Ishikawa (cell line): ENCODE data around the gene DSTN.

Source experiments
- CEBPB ChIP-seq: IDR thresholded peaks from 2 replicates; pipeline ENCODE4 v1.6.1; 2012
- CREB1 ChIP-seq: IDR thresholded peaks from 2 replicates; pipeline ENCODE4 v1.6.1; 2012; ENCODE audit warnings: low read depth
- EGR1 ChIP-seq: IDR thresholded peaks from 2 replicates; pipeline ENCODE4 v1.6.1; 2012
- EP300 ChIP-seq: IDR thresholded peaks from 2 replicates; pipeline ENCODE4 v1.6.1; 2012; ENCODE audit warnings: borderline replicate concordance
- FOXM1 ChIP-seq: IDR thresholded peaks from 2 replicates; pipeline ENCODE4 v1.6.1; 2012; ENCODE audit warnings: low read depth, borderline replicate concordance
- NFIC ChIP-seq: IDR thresholded peaks from 2 replicates; pipeline ENCODE4 v1.6.1; 2012
- RAD21 ChIP-seq: IDR thresholded peaks from 2 replicates; pipeline ENCODE4 v1.6.1; 2012; ENCODE audit warnings: low read depth
- TAF1 ChIP-seq: IDR thresholded peaks from 2 replicates; pipeline ENCODE4 v1.6.1; 2012; ENCODE audit warnings: low read depth, mild to moderate bottlenecking
- TCF12 ChIP-seq: IDR thresholded peaks from 2 replicates; pipeline ENCODE4 v1.6.1; 2012; ENCODE audit warnings: low read depth
- TEAD4 ChIP-seq: IDR thresholded peaks from 2 replicates; pipeline ENCODE4 v1.6.1; 2012
- USF1 ChIP-seq: IDR thresholded peaks from 2 replicates; pipeline ENCODE4 v1.6.1; 2012
- YY1 ChIP-seq: IDR thresholded peaks from 2 replicates; pipeline ENCODE4 v1.6.1; 2012; ENCODE audit warnings: low read depth
- ZBTB7A ChIP-seq: IDR thresholded peaks from 2 replicates; pipeline ENCODE4 v1.6.1; 2012; ENCODE audit warnings: low read depth
- TF ChIP-seq, protein P1 (sequence below): IDR thresholded peaks from 2 replicates; pipeline ENCODE4 v1.6.1; 2012; ENCODE audit warnings: low read depth, mild to moderate bottlenecking
- TF ChIP-seq, protein P2 (sequence below): IDR thresholded peaks from 2 replicates; pipeline ENCODE4 v1.6.1; 2012

DSTN gene

GRCh38 chr20:17644451-17644850, 74.6 kb downstream of the DSTN start:
- TF ChIP-seq, protein P1, sequence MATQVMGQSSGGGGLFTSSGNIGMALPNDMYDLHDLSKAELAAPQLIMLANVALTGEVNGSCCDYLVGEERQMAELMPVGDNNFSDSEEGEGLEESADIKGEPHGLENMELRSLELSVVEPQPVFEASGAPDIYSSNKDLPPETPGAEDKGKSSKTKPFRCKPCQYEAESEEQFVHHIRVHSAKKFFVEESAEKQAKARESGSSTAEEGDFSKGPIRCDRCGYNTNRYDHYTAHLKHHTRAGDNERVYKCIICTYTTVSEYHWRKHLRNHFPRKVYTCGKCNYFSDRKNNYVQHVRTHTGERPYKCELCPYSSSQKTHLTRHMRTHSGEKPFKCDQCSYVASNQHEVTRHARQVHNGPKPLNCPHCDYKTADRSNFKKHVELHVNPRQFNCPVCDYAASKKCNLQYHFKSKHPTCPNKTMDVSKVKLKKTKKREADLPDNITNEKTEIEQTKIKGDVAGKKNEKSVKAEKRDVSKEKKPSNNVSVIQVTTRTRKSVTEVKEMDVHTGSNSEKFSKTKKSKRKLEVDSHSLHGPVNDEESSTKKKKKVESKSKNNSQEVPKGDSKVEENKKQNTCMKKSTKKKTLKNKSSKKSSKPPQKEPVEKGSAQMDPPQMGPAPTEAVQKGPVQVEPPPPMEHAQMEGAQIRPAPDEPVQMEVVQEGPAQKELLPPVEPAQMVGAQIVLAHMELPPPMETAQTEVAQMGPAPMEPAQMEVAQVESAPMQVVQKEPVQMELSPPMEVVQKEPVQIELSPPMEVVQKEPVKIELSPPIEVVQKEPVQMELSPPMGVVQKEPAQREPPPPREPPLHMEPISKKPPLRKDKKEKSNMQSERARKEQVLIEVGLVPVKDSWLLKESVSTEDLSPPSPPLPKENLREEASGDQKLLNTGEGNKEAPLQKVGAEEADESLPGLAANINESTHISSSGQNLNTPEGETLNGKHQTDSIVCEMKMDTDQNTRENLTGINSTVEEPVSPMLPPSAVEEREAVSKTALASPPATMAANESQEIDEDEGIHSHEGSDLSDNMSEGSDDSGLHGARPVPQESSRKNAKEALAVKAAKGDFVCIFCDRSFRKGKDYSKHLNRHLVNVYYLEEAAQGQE: no peak
- no peak for TF ChIP-seq RAD21

- TF ChIP-seq TEAD4: no peak
- TF ChIP-seq TCF12: no peak
- TF ChIP-seq, protein P1: no peak
- no peak for TF ChIP-seq ZBTB7A
- TF ChIP-seq, protein P2, sequence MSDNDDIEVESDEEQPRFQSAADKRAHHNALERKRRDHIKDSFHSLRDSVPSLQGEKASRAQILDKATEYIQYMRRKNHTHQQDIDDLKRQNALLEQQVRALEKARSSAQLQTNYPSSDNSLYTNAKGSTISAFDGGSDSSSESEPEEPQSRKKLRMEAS: no peak
These were observed 75.1 kb downstream of the DSTN start for GRCh38 chr20:17645010-17645409.

- TF ChIP-seq CEBPB (no peak), ZBTB7A (no peak), TAF1 (no peak), USF1 (no peak), YY1 (no peak), EGR1 (no peak), RAD21 (no peak), FOXM1 (no peak), EP300 (no peak), TEAD4 (no peak), TCF12 (no peak), NFIC (no peak), CREB1 (no peak)
- TF ChIP-seq, protein P2: no peak
- TF ChIP-seq, protein P1: no peak
These were observed 75.8 kb downstream of the DSTN start for GRCh38 chr20:17645546-17646208.

DNA sequence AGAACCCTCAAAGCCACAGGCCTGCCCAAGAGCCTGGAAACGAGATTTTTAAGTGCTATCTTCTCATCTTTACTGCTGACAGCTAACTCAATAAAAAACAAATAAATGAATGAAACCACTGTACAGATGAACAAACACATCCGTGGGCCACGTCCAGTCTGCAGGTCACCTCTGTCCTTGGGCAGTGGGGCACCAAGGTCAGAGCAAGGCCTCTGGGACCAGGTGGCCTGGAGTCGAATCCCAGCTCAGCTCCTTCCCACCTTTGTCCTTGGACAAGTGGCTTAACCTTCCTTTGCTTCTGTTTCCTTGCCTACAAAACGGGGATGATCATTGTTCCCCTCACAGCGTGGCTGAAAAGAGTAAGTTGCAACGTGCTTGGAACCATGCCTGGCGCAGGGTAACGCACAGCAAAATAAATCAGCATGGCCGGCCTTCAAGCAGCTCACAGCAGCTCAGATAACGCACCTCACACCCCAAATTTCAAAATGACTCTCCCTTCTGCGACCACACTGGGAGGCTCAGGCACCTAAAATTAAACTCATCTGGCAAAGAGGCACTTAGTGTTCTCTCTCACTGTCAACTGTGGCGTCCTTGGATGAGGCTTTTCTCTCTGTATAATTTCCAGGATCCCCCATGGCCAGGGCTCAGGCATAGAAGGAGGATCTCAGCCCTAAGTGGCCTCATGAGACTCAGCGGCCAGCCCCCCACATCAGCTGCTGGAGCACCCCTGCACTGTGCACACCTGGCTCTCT, 76.5 kb downstream of the DSTN start:
- TF ChIP-seq TCF12: no peak
- TF ChIP-seq EGR1: no peak
- no peak for TF ChIP-seq YY1
- no peak for TF ChIP-seq USF1
- TF ChIP-seq, protein P1: no peak
- no peak for TF ChIP-seq FOXM1
- no peak for TF ChIP-seq CEBPB
- TF ChIP-seq EP300: no peak
- TF ChIP-seq, protein P2: no peak
- TF ChIP-seq NFIC: no peak
- TF ChIP-seq ZBTB7A: no peak
- no peak for TF ChIP-seq RAD21
- no peak for TF ChIP-seq TAF1
- no peak for TF ChIP-seq CREB1
- TF ChIP-seq TEAD4: no peak
